ENCODE measurements around the gene TRPC5OS.

TRPC5OS gene

GRCh38 chrX:111875881-111876280 is at the start of gene TRPC5OS:
TSS of gene TRPC5OS (plus strand) at chrX:111876181. CDS start at chrX:111901850, 25,669 bp downstream.
- DNase-seq = no peak

GRCh38 chrX:111829345-111829744 is 46.6 kb upstream of the TRPC5OS start:
- DNase-seq = no peak

- no peak for DNase-seq
Measured at GRCh38 chrX:111830571-111830970, 45.4 kb upstream of the TRPC5OS start.

- DNase-seq = no peak
Measured at GRCh38 chrX:111831343-111831742, 44.6 kb upstream of the TRPC5OS start.

GRCh38 chrX:111837197-111837596 is 38.8 kb upstream of the TRPC5OS start:
- DNase-seq = peak; percentile 71 to 87

GRCh38 chrX:111847491-111848133 is 28.4 kb upstream of the TRPC5OS start:
- no peak for DNase-seq

- DNase-seq = no peak
Measured at GRCh38 chrX:111848541-111848940, 27.4 kb upstream of the TRPC5OS start.

- DNase-seq = no peak
Measured at GRCh38 chrX:111850975-111851374, 25.0 kb upstream of the TRPC5OS start.

GRCh38 chrX:111854556-111855490 is 21.2 kb upstream of the TRPC5OS start:
- DNase-seq = peak in 1 of 2 experiments; percentile 22

- DNase-seq = no peak
Measured at GRCh38 chrX:111857534-111858060, 18.4 kb upstream of the TRPC5OS start.

GRCh38 chrX:111861605-111862004 is 14.4 kb upstream of the TRPC5OS start:
- DNase-seq = no peak

GRCh38 chrX:111867236-111867635 is 8.7 kb upstream of the TRPC5OS start:
- no peak for DNase-seq

GRCh38 chrX:111868726-111869638 is 7.0 kb upstream of the TRPC5OS start:
- DNase-seq = peak; percentile 57 to 73

GRCh38 chrX:111869639-111870034 is 6.3 kb upstream of the TRPC5OS start:
- DNase-seq = peak; percentile 85 to 88

GRCh38 chrX:111874241-111874640 is 1.7 kb upstream of the TRPC5OS start:
- DNase-seq = peak; percentile 76 to 86

GRCh38 chrX:111876646-111877045 is 665 bp downstream of the TRPC5OS start:
- no peak for DNase-seq

GRCh38 chrX:111877681-111878080 is 1.7 kb downstream of the TRPC5OS start:
- DNase-seq = no peak

- no peak for DNase-seq
Measured at GRCh38 chrX:111880735-111881134, 4.8 kb downstream of the TRPC5OS start.

GRCh38 chrX:111881715-111882114 is 5.7 kb downstream of the TRPC5OS start:
- no peak for DNase-seq

- no peak for DNase-seq
Measured at GRCh38 chrX:111886678-111887077, 10.7 kb downstream of the TRPC5OS start.

GRCh38 chrX:111888600-111888999 is 12.6 kb downstream of the TRPC5OS start:
- DNase-seq = no peak

GRCh38 chrX:111892375-111892774 is 16.4 kb downstream of the TRPC5OS start:
- DNase-seq = no peak

GRCh38 chrX:111896148-111896547 is 20.2 kb downstream of the TRPC5OS start:
- DNase-seq = no peak
